RWPE1 (cell line): ENCODE results near the gene RSPH6A.

Experiments
- CTCF ChIA-PET: fragments of 350-600 bp; sonication (Branson Sonifier 250); formaldehyde crosslinking; extraction: SDS; loops from one replicate; lab custom pipeline; 2021; lab: Yijun Ruan, JAX
- POLR2A ChIA-PET: fragments of 400-600 bp; formaldehyde crosslinking; extraction: SDS; loops from one replicate; lab custom pipeline; 2020; ENCODE audit warnings: antibody characterized with exemption; ENCODE audit not compliant: low non-redundant PET; lab: Yijun Ruan, JAX
- DNase-seq: peaks from one replicate; pipeline ENCODE4 v3.0.0; 2012; ENCODE audit warnings: low spot score
- H3K27ac ChIP-seq: fragments of 450-650 bp; 2 replicates; pipeline ENCODE4 v1.5.1; 2017
- TF ChIP-seq, protein P1 (sequence below): fragments of 450-650 bp; conservative IDR thresholded peaks from 2 replicates; pipeline ENCODE4 v1.5.1; 2017; ENCODE audit warnings: low read depth, mild to moderate bottlenecking

The RSPH6A gene

DNA sequence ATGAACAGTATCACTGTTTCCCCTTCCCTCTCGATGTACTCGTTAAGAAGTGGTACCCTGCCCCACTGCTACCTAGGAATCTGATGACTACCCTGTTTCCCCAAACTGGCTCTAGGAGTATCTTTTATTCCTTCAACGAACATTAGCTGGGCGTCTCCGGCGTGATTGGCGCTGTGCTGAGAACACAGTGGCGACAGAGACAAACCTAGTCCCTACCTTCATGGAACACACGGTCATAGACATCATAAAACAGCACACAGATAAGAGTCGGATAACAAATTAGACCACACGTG, 47.1 kb upstream of the RSPH6A start:
- peak; percentile 29 for DNase-seq
- H3K27ac ChIP-seq = peak overlapping the region; percentile 86
- TF ChIP-seq, protein P1, sequence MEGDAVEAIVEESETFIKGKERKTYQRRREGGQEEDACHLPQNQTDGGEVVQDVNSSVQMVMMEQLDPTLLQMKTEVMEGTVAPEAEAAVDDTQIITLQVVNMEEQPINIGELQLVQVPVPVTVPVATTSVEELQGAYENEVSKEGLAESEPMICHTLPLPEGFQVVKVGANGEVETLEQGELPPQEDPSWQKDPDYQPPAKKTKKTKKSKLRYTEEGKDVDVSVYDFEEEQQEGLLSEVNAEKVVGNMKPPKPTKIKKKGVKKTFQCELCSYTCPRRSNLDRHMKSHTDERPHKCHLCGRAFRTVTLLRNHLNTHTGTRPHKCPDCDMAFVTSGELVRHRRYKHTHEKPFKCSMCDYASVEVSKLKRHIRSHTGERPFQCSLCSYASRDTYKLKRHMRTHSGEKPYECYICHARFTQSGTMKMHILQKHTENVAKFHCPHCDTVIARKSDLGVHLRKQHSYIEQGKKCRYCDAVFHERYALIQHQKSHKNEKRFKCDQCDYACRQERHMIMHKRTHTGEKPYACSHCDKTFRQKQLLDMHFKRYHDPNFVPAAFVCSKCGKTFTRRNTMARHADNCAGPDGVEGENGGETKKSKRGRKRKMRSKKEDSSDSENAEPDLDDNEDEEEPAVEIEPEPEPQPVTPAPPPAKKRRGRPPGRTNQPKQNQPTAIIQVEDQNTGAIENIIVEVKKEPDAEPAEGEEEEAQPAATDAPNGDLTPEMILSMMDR = no peak
- ChIA-PET CTCF (interaction anchor here (0.6 kb wide), 1 partner anchor 667 kb away, joined by 4 read pairs; no protein-coding TSS in a partner anchor), POLR2A (no interaction called here)

DNA sequence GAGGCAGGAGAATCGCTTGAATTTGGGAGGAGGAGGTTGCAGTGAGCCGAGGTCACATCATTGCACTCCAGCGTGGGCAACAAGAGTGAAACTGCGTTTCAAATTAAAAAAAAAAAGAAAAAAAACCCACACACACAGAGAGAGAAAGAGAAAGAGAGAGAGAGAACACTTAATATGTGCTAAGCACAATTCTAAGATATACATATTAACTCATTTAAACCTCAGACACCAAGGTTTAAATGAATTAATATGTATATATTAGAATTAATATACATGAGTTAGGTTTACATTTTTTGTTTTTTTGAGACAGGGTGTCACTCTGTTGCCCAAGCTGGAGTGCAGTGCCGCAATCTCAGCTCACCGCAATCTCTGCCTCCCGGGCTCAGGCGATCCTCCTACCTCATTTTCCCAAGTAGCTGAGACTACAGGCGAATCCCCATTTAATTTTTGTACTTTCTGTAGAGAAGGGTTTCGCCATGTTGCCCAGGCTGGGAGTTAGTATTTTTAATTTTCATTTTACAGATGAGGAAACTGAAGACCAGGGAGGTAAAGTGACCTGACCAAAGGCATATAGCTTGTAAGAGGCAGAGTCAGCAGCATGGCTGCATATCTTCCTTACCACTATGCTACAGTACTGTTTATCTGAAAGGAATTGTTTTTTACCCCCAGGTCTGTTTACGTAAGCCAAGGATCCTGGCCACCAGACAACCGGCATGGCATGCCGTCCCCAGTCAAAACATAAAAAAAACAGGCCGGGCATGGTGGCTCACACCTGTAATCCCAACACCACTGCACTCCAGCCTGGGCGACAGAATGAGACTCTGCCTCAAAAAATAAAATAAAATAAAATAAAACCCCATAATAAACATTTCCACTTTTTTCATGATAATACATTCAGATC, 45.5 kb upstream of the RSPH6A start:
- POLR2A ChIA-PET = no interaction called here
- H3K27ac ChIP-seq = peak overlapping the region; percentile 39
- TF ChIP-seq, protein P1 = no peak
- DNase-seq = no peak
- CTCF ChIA-PET = interaction anchor here (0.6 to 0.9 kb wide), 4 partner anchors 61 to 1057 kb away, joined by 3 read pairs; no protein-coding TSS in a partner anchor

DNA sequence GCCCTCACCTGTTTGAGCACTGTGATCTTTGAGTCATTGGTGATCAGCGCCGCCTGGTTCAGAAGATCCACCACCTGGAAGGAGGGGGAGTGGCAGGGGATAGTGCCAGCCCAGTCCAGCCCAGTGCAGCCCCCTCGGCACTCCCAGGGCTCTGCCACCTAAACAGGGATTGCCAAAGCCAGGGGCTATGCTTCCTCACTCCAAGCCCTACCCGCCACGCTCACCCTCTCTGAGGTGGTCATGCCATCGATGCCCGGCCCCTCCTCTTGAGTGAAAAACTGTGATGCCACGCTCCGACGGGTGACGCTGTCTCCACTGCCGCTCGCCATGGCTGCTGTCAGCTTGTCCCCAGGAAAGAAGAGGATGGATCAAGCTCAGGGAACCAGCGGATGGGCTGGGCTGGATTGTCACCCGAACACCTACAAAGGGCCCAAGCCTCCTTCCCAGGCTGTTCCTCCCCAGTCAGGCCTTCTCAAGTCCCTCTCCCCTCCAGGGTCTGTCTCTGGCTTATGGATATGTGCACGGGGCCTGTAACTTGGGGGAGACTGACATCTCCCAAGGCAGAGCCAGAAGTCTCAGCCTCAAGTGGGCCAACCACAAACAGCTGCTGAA, 39.2 kb upstream of the RSPH6A start:
- no peak overlapping the region for H3K27ac ChIP-seq
- POLR2A ChIA-PET = no interaction called here
- CTCF ChIA-PET = no interaction called here
- DNase-seq = no peak
- TF ChIP-seq, protein P1 = no peak

DNA sequence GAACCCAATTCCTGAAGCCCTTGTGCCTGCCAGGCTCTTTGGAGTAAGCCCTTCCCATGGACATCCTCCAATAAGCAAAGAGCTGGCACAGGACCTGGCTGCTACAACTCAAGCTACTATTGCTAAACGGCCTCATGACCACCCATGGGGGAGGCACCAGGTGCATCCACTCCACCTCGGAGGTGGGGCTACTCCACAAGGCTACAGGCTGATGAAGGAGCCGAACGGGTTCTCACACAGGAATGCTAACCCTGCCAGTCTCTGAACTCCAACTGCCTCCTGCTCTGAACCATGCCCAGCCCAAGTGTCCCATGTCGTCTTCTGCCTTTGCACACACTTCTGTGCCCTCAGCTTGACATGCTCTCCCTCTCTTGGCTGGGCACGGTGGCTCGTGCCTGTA, 37.9 kb upstream of the RSPH6A start:
- ChIA-PET POLR2A (no interaction called here), CTCF (interaction anchor here (0.7 kb wide), 1 partner anchor 168 kb away, joined by 4 read pairs; no protein-coding TSS in a partner anchor)
- DNase-seq = no peak
- TF ChIP-seq, protein P1 = no peak
- peak overlapping the region; percentile 42 for H3K27ac ChIP-seq

DNA sequence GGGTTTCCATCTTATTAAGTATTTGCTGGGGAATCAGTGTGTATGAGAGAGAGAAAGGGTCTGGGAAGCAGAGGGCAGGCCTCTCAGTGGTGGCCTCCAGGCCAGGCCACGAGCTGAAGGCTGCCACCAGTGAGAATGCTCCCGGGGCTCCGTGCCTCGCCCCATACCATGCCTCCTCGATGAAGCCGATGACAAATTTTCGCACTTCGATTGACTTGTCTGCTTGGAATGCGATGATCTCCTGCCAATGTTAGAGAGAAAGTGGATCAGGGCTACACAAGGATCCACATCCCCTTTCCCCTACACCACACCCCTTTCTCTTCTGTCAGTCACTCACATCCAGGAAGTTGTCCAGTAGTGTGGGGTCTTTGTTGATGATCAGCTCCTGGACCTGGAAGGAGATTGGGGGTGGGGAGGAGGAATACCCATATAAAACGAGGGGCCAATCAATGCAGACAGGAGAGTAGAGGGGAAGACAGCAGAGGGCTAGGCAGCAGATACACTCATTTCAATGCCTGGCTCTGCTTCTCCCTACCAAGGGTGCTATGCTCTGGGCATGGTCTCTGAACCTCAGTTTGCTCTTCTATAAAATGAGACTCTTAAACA, 37.1 kb upstream of the RSPH6A start:
- H3K27ac ChIP-seq = peak overlapping the region; percentile 42
- TF ChIP-seq, protein P1 = no peak
- peak; percentile 34 for DNase-seq
- ChIA-PET CTCF (no interaction called here), POLR2A (no interaction called here)

DNA sequence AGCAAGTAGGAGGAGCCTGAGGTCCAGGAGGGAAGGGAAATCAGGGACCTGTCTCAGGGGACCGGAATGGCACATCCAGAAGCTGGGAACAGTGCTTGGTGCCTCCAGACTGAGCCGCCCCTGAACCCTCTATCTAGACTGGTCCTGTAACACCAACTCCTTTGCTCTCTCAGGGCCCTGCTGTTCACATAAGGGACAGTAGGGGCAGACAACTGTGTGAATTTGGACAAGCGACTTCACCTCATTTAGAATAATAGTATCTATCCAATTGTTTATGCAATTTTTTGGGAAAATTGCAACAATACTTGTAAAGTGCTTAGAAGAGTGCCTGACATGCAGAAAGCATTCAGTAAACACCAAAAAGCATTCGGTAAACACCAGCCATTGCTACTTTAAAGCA, 33.8 kb upstream of the RSPH6A start:
- POLR2A ChIA-PET = no interaction called here

More for the DNA sequence above, 33.8 kb upstream of the RSPH6A start:
- TF ChIP-seq, protein P1 = peak; percentile 16; the same call in 1 of the 2 replicates
- DNase-seq = no peak
- H3K27ac ChIP-seq = no peak overlapping the region
- CTCF ChIA-PET = interaction anchor here (0.7 kb wide), 1 partner anchor 32 kb away, joined by 3 read pairs; no protein-coding TSS in a partner anchor
